ENCODE measurements around the gene ELAVL1. TPM values are rescaled to one million over a fixed set of nuclear protein-coding genes. Genes with fewer than 3 reads are reported as not detected.

The ELAVL1 gene
- total and polyA plus RNA-seq, 4 donors = 15.0 to 72.8 (median 47.0) TPM

- Histone ChIP-seq H3K36me3 (ENCODE audit: control insufficient read depth in 4 of 4, insufficient read depth in 4 of 4, low read length in 4 of 4) (peaks cover 0 to 14% (median 6%) of the 10 kb centered on the region in 4 donors), H3K9ac (ENCODE audit: insufficient read depth in 1 of 2, low read length in 2 of 2) (no peak overlapping the region), H3K4me3 (no peak overlapping the region), H3K27ac (ENCODE audit: low read depth in 1 of 2, low read length in 1 of 2) (peak overlapping the region in 1 of 2 donors; percentile 47), H3K4me1 (ENCODE audit: control insufficient read depth in 5 of 5, insufficient read depth in 5 of 5, low read length in 5 of 5) (peaks cover 0 to 33% (median 12%) of the 10 kb centered on the region in 5 donors), H3K9me3 (ENCODE audit: control insufficient read depth in 4 of 4, insufficient read depth in 3 of 4, low read length in 3 of 4) (peaks cover 0 to 9% (median 0%) of the 10 kb centered on the region in 4 donors), H3K27me3 (ENCODE audit: control insufficient read depth in 3 of 3, insufficient read depth in 3 of 3, low read length in 2 of 3) (peaks cover 0 to 44% (median 28%) of the 10 kb centered on the region in 3 donors)
- no peak for TF ChIP-seq CTCF (IDR thresholded peaks at IDR 0.05; ENCODE audit: control extremely low read depth, extremely low read depth)
- 1 to 2% methylated on average over 59 to 71 of the region's 71 CpGs for WGBS, 2 donors
- ATAC-seq (ENCODE audit: insufficient read depth, low FRiP score) (no peak), DNase-seq (peak; percentile 52 to 70 (median 60))
These were observed 88.0 kb downstream of the ELAVL1 start for GRCh38 chr19:7917267-7918061.

- no peak for TF ChIP-seq CTCF (IDR thresholded peaks at IDR 0.05; ENCODE audit: control extremely low read depth, extremely low read depth)
- Histone ChIP-seq H3K4me1 (ENCODE audit: control insufficient read depth in 5 of 5, insufficient read depth in 5 of 5, low read length in 5 of 5) (peaks cover 0 to 33% (median 12%) of the 10 kb centered on the region in 5 donors), H3K9ac (ENCODE audit: insufficient read depth in 1 of 2, low read length in 2 of 2) (no peak overlapping the region), H3K4me3 (no peak overlapping the region), H3K27ac (ENCODE audit: low read depth in 1 of 2, low read length in 1 of 2) (peak overlapping the region in 1 of 2 donors; percentile 47), H3K27me3 (ENCODE audit: control insufficient read depth in 3 of 3, insufficient read depth in 3 of 3, low read length in 2 of 3) (peaks cover 0 to 44% (median 28%) of the 10 kb centered on the region in 3 donors), H3K36me3 (ENCODE audit: control insufficient read depth in 4 of 4, insufficient read depth in 4 of 4, low read length in 4 of 4) (peaks cover 2 to 13% (median 4%) of the 10 kb centered on the region in 4 donors), H3K9me3 (ENCODE audit: control insufficient read depth in 4 of 4, insufficient read depth in 3 of 4, low read length in 3 of 4) (peaks cover 0 to 12% (median 0%) of the 10 kb centered on the region in 4 donors)
- 7 to 8% methylated on average over 12 of the region's 12 CpGs for WGBS, 2 donors
- DNase-seq = no peak
- no peak for ATAC-seq (ENCODE audit: insufficient read depth, low FRiP score)
These were observed 88.5 kb downstream of the ELAVL1 start for GRCh38 chr19:7916955-7917266.

DNA sequence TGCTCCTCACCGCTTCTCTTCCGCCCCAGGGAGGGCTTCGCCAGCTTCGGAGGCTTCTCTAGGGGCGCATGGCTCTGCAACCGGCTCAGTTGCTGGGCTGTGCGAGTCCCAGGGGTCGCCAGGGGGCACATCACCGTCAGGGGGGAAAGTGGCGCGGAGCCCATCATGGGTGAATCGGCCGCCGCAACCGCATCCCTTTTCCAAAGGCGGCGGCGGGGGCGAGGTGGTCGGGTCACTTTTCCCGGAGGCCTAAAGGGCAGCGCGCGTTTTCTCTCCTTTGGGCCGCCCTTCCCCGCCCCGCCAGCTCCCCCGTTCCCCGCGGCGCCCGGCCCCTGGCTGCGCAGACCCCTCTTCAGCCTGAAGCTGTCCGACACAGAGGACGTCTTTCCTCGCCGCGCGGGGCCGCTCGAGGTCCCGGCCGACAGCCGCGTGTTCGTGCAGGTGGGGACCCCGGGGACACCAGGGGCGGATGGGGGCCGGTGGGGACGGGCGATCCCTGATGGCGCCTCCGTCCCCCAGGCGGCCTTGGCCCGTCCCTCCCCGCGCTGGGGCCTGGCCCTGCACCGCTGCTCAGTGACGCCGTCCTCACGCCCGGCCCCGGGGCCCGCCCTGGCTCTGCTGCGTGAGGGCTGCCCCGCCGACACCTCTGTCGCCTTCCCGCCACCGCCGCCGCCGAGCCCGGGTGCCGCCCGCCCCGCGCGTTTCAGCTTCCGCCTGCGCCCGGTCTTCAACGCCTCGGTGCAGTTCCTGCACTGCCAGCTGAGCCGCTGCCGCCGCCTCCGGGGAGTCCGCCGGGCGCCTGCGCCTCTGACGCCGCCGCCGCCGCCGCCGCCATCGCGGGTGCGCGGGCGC lies 89.1 kb downstream of the ELAVL1 start:
- peak in 1 of 3 donors; percentile 30 for DNase-seq
- Histone ChIP-seq H3K27ac (ENCODE audit: low read depth in 1 of 2, low read length in 1 of 2) (no peak overlapping the region), H3K36me3 (ENCODE audit: control insufficient read depth in 4 of 4, insufficient read depth in 4 of 4, low read length in 4 of 4) (peaks cover 0 to 18% (median 3%) of the 10 kb centered on the region in 4 donors), H3K4me1 (ENCODE audit: control insufficient read depth in 5 of 5, insufficient read depth in 5 of 5, low read length in 5 of 5) (peaks cover 0 to 30% (median 7%) of the 10 kb centered on the region in 5 donors), H3K27me3 (ENCODE audit: control insufficient read depth in 3 of 3, insufficient read depth in 3 of 3, low read length in 2 of 3) (peaks cover 0 to 44% (median 28%) of the 10 kb centered on the region in 3 donors), H3K9me3 (ENCODE audit: control insufficient read depth in 4 of 4, insufficient read depth in 3 of 4, low read length in 3 of 4) (peaks cover 0 to 12% (median 0%) of the 10 kb centered on the region in 4 donors), H3K4me3 (no peak overlapping the region), H3K9ac (ENCODE audit: insufficient read depth in 1 of 2, low read length in 2 of 2) (no peak overlapping the region)
- ATAC-seq (ENCODE audit: insufficient read depth, low FRiP score) = no peak
- no peak for TF ChIP-seq CTCF (IDR thresholded peaks at IDR 0.05; ENCODE audit: control extremely low read depth, extremely low read depth)
- 1% methylated on average over 79 to 104 of the region's 104 CpGs for WGBS, 2 donors

Measured in lung (tissue), 12 donors.